Measurements from ENCODE around the gene PANK4.

Gene PANK4

GRCh38 chr1:2506007-2506860 is 20.2 kb downstream of the PANK4 start:
- in situ Hi-C loops (cut with HindIII; ENCODE audit: low pct_unique_long_range_greater_than_20kb, low sequenced_read_pairs): no loop called here
- no peak for TF ChIP-seq JUND (IDR thresholded peaks at IDR 0.05; ENCODE audit: low read depth)
- no peak for DNase-seq (ENCODE audit: low read depth in 1 of 2, low spot score in 1 of 2)

- no peak for TF ChIP-seq JUND (IDR thresholded peaks at IDR 0.05; ENCODE audit: low read depth)
- in situ Hi-C loops (cut with HindIII; ENCODE audit: low pct_unique_long_range_greater_than_20kb, low sequenced_read_pairs): no loop called here
- DNase-seq (ENCODE audit: low read depth in 1 of 2, low spot score in 1 of 2): no peak
Measured at GRCh38 chr1:2505461-2505994, 20.9 kb downstream of the PANK4 start.

- DNase-seq (ENCODE audit: low read depth in 1 of 2, low spot score in 1 of 2): no peak
- no peak for TF ChIP-seq JUND (IDR thresholded peaks at IDR 0.05; ENCODE audit: low read depth)
- in situ Hi-C loops (cut with HindIII; ENCODE audit: low pct_unique_long_range_greater_than_20kb, low sequenced_read_pairs): no loop called here
Measured at GRCh38 chr1:2504949-2505272, 21.5 kb downstream of the PANK4 start.

- DNase-seq (ENCODE audit: low read depth in 1 of 2, low spot score in 1 of 2): no peak
- no peak for TF ChIP-seq JUND (IDR thresholded peaks at IDR 0.05; ENCODE audit: low read depth)
- in situ Hi-C loops (cut with HindIII; ENCODE audit: low pct_unique_long_range_greater_than_20kb, low sequenced_read_pairs): no loop called here
Measured at GRCh38 chr1:2504225-2504948, 22.0 kb downstream of the PANK4 start.

DNA sequence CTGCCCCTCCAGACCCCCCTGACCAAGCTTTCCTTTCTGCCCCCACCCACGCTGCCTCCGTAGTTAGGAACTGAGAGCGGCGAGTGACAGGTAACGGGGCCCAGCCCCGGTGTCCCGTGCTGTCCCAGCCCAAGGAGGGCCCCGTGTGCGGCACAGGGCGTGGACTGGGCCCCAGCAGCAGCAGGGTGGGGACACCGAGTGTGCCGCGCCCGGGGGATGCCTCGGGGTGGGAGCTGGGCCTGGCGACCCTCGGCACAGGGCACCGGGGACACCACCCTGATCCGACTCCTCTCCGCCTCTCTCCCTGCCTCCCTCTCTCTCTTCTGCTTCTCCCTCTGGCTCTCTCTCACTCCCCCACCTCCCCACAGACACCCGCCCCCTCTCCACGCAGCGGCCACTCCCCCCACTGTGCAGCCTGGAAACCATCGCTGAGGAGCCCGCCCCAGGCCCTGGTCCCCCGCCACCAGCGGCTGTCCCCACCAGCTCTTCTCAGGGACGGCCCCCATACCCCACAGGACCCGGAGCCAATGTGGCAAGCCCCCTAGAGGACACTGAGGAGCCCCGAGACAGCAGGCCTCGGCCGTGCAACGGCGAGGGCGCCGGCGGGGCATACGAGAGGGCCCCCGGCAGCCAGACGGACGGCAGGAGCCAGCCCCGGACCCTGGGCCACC is 22.7 kb downstream of the PANK4 start:
- no peak for DNase-seq (ENCODE audit: low read depth in 1 of 2, low spot score in 1 of 2)
- no peak for TF ChIP-seq JUND (IDR thresholded peaks at IDR 0.05; ENCODE audit: low read depth)
- in situ Hi-C loops (cut with HindIII; ENCODE audit: low pct_unique_long_range_greater_than_20kb, low sequenced_read_pairs): no loop called here

DNA sequence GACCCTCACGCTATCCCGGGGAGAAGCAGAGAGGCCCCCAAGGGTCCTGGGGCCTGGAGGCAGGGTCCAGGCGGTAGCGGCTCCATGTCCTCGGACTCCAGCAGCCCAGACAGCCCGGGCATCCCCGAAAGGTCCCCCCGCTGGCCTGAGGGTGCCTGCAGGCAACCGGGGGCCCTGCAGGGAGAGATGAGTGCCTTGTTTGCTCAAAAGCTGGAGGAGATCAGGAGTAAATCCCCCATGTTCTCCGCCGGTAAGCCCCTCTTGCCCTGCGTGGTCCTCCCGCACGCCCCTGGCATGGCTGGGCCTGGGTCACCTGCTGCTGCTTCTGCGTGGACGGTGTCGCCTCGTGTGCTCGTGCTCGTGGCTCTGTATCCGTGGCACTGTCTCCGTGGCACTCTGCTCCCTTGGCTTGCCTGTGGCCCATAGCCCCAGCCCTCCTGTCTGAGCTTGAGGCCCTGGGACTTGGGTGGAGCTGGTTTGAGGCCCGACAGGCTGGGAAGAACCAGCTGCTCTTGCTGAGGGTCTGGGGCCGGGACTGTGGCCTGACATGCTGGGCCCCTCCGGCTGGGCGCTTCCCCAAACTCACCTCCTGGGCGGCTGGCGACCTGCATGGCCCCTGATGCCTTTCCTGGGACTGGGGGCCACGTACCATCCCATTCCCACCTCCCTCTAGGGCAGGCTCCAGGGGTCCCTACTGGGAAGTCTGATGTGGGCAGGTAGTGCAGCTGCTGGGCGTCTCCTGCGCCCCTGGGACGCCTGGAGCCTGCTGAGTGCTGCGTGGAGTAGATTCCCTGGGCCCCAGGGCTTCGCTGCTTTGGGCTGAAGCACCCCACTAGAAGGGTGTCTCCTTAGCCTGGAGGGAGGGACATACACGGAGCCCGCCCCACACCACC is 23.5 kb downstream of the PANK4 start:
- DNase-seq (ENCODE audit: low read depth in 1 of 2, low spot score in 1 of 2): no peak
- no peak for TF ChIP-seq JUND (IDR thresholded peaks at IDR 0.05; ENCODE audit: low read depth)
- in situ Hi-C loops (cut with HindIII; ENCODE audit: low pct_unique_long_range_greater_than_20kb, low sequenced_read_pairs): no loop called here

GRCh38 chr1:2502210-2502609 is 24.2 kb downstream of the PANK4 start:
- no peak for TF ChIP-seq JUND (IDR thresholded peaks at IDR 0.05; ENCODE audit: low read depth)
- DNase-seq (ENCODE audit: low read depth in 1 of 2, low spot score in 1 of 2): no peak
- in situ Hi-C loops (cut with HindIII; ENCODE audit: low pct_unique_long_range_greater_than_20kb, low sequenced_read_pairs): no loop called here

DNA sequence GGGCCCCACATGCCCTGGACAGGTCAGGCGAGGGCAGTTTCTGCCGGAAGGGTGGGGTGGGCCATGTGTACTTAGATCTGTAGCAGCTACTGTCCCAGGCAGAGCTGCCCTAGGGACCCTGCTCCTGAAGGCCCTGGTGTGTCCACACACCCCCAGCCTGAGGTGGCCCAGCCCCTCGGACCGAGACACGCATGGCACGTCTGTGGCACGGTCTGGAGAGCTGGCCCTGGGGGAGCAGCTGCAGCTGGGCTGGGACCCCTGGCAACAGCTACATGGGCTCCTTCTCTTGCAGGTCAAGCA is 24.6 kb downstream of the PANK4 start:
- no peak for DNase-seq (ENCODE audit: low read depth in 1 of 2, low spot score in 1 of 2)
- no peak for TF ChIP-seq JUND (IDR thresholded peaks at IDR 0.05; ENCODE audit: low read depth)
- in situ Hi-C loops (cut with HindIII; ENCODE audit: low pct_unique_long_range_greater_than_20kb, low sequenced_read_pairs): no loop called here

- TF ChIP-seq JUND (IDR thresholded peaks at IDR 0.05; ENCODE audit: low read depth): no peak
- in situ Hi-C loops (cut with HindIII; ENCODE audit: low pct_unique_long_range_greater_than_20kb, low sequenced_read_pairs): no loop called here
- no peak for DNase-seq (ENCODE audit: low read depth in 1 of 2, low spot score in 1 of 2)
Measured at GRCh38 chr1:2501041-2501819, 25.2 kb downstream of the PANK4 start.

- DNase-seq (ENCODE audit: low read depth in 1 of 2, low spot score in 1 of 2): no peak
- in situ Hi-C loops (cut with HindIII; ENCODE audit: low pct_unique_long_range_greater_than_20kb, low sequenced_read_pairs): no loop called here
- TF ChIP-seq JUND (IDR thresholded peaks at IDR 0.05; ENCODE audit: low read depth): no peak
Measured at GRCh38 chr1:2499986-2500596, 26.3 kb downstream of the PANK4 start.

DNA sequence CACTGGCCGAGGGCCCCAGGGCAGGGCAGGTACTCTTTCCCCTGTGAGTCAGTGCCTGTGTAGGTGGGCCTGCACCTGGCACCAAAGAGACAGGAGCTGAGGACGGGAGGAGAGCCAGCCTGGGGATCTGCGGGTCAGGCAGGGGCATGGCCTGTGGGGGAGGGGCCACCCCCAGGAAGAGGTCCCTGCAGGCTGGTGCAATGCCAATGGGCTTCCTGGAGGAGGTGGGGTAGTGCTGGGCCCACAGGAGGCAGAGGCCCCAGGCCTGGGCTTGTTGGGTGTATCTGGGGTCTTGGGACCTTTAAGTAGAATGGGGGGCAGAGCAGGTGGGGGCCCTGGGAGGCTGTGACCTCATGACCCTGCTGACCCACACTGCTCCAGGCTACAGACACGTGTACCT is 27.1 kb downstream of the PANK4 start:
- no peak for TF ChIP-seq JUND (IDR thresholded peaks at IDR 0.05; ENCODE audit: low read depth)
- in situ Hi-C loops (cut with HindIII; ENCODE audit: low pct_unique_long_range_greater_than_20kb, low sequenced_read_pairs): no loop called here
- DNase-seq (ENCODE audit: low read depth in 1 of 2, low spot score in 1 of 2): no peak
